Nephron progenitor cell (in vitro differentiated cells): Measurements from ENCODE around the gene ABR.
"Not testable (repeated sequence)": the region's sequence is repeated elsewhere in the genome, so short reads cannot be mapped to it uniquely, and the experiment has no call there.

Source experiments
- DNase-seq: peaks from one replicate; pipeline ENCODE4 v3.0.0; 2021
- H3K27ac Mint-ChIP-seq: 2 replicates; pipeline ENCODE4 v1.8.0; 2021; ENCODE audit warnings: mild to moderate bottlenecking, moderate library complexity, mixed read lengths
- H3K27me3 Mint-ChIP-seq: 2 replicates; pipeline ENCODE4 v1.8.0; 2021; ENCODE audit warnings: mild to moderate bottlenecking, low read depth, mixed read lengths; ENCODE audit not compliant: poor library complexity
- H3K36me3 Mint-ChIP-seq: 2 replicates; pipeline ENCODE4 v1.8.0; 2021; ENCODE audit warnings: low read depth, mixed read lengths
- H3K4me1 Mint-ChIP-seq: 2 replicates; pipeline ENCODE4 v1.8.0; 2021; ENCODE audit warnings: mixed read lengths
- H3K4me3 Mint-ChIP-seq: 2 replicates; pipeline ENCODE4 v1.8.0; 2021; ENCODE audit warnings: mild to moderate bottlenecking, moderate library complexity, mixed read lengths
- H3K9me3 Mint-ChIP-seq: 2 replicates; pipeline ENCODE4 v1.8.0; 2021; ENCODE audit warnings: mild to moderate bottlenecking, moderate library complexity, mixed read lengths
- TF ChIP-seq, protein P1 (sequence below): fragments of 200-600 bp; sonication (generic); IDR thresholded peaks from 2 replicates; pipeline ENCODE4 v1.5.0; 2021; ENCODE audit warnings: antibody characterized with exemption

Gene ABR

DNA sequence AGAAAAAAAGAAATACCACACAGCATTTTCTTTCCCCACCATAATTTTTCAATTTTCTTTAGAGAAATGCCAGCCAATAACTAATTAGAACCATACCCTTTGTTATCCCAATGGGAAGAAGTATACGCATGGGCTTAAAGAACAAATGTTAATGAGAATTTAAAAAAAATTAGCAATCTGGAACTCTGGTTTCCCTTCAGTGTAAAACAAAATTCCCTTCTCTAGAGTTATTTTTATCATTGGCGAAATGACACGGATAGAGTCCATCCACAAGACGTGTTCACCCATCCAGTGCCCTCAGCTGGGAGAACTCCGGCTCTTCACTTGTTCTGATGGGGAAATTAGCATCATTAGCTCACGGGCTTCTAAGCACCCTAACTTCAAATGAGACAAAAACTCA lies 203.5 kb downstream of the ABR start:
- peaks cover 4% of the 10 kb centered on the region for H3K27me3 Mint-ChIP-seq
- TF ChIP-seq, protein P1, sequence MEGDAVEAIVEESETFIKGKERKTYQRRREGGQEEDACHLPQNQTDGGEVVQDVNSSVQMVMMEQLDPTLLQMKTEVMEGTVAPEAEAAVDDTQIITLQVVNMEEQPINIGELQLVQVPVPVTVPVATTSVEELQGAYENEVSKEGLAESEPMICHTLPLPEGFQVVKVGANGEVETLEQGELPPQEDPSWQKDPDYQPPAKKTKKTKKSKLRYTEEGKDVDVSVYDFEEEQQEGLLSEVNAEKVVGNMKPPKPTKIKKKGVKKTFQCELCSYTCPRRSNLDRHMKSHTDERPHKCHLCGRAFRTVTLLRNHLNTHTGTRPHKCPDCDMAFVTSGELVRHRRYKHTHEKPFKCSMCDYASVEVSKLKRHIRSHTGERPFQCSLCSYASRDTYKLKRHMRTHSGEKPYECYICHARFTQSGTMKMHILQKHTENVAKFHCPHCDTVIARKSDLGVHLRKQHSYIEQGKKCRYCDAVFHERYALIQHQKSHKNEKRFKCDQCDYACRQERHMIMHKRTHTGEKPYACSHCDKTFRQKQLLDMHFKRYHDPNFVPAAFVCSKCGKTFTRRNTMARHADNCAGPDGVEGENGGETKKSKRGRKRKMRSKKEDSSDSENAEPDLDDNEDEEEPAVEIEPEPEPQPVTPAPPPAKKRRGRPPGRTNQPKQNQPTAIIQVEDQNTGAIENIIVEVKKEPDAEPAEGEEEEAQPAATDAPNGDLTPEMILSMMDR, result no peak
- H3K36me3 Mint-ChIP-seq, result peaks cover 35% of the 10 kb centered on the region
- no peak overlapping the region for H3K4me3 Mint-ChIP-seq
- DNase-seq, result no peak
- H3K9me3 Mint-ChIP-seq, result peaks cover 11% of the 10 kb centered on the region
- H3K4me1 Mint-ChIP-seq, result peaks cover 48% of the 10 kb centered on the region
- no peak overlapping the region for H3K27ac Mint-ChIP-seq

GRCh38 chr17:975371-975915 lies 204.3 kb downstream of the ABR start:
- H3K27ac Mint-ChIP-seq, result no peak overlapping the region
- peaks cover 11% of the 10 kb centered on the region for H3K9me3 Mint-ChIP-seq
- DNase-seq, result no peak
- peaks cover 43% of the 10 kb centered on the region for H3K36me3 Mint-ChIP-seq
- H3K4me1 Mint-ChIP-seq, result peaks cover 48% of the 10 kb centered on the region
- no peak overlapping the region for H3K4me3 Mint-ChIP-seq
- TF ChIP-seq, protein P1, result no peak
- H3K27me3 Mint-ChIP-seq, result peaks cover 4% of the 10 kb centered on the region

DNA sequence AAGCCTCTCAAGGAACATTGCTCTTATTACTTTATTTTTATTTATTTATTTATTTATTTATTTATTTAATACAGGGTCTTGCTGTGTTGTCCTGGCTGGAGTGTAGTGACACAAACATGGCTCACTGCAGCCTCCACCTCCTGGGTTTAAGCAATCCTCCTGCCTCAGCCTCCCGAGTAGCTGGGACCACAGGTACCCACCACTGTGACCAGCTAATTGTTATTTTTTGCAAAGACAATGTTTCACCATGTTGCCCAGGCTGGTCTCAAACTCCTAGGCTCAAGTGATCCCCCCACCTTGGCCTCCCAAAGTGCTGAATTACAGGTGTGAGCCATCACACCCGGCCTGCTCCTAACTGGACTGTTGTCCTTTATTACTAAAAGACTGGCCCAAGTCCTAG lies 205.0 kb downstream of the ABR start:
- H3K27me3 Mint-ChIP-seq, DNase-seq, H3K4me3 Mint-ChIP-seq, H3K27ac Mint-ChIP-seq: not testable (repeated sequence)
- peaks cover 50% of the 10 kb centered on the region for H3K36me3 Mint-ChIP-seq
- H3K9me3 Mint-ChIP-seq, result peaks cover 11% of the 10 kb centered on the region
- H3K4me1 Mint-ChIP-seq, result peaks cover 55% of the 10 kb centered on the region

DNA sequence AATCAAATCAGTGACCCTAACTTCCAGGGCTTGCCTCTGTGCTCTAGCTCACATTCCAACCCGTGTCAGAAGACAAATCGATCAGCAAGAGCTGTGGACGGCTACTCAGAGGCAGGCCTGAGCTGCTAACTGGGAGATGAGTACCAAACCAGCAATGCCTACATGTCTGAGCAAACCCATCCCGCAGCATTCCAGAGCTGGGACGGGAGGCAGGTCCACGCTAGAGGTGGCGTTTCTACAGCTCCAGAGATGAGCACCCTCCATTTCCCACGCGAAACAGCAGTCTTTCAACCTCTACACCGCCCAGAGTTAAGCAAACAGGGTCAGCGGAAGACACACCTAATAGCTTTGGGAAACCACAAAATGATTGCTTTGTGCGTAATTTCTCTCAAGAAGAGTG lies 206.7 kb downstream of the ABR start:
- Mint-ChIP-seq H3K4me3 (no peak overlapping the region), H3K27ac (peak overlapping the region; percentile 26), H3K9me3 (peaks cover 14% of the 10 kb centered on the region), H3K4me1 (peaks cover 69% of the 10 kb centered on the region), H3K36me3 (peaks cover 66% of the 10 kb centered on the region), H3K27me3 (peaks cover 4% of the 10 kb centered on the region)
- TF ChIP-seq, protein P1, result no peak
- DNase-seq, result no peak

- peaks cover 75% of the 10 kb centered on the region for H3K36me3 Mint-ChIP-seq
- peaks cover 15% of the 10 kb centered on the region for H3K9me3 Mint-ChIP-seq
- not testable (repeated sequence) for H3K27ac Mint-ChIP-seq
Measured at GRCh38 chr17:971861-972260, 207.9 kb downstream of the ABR start.

DNA sequence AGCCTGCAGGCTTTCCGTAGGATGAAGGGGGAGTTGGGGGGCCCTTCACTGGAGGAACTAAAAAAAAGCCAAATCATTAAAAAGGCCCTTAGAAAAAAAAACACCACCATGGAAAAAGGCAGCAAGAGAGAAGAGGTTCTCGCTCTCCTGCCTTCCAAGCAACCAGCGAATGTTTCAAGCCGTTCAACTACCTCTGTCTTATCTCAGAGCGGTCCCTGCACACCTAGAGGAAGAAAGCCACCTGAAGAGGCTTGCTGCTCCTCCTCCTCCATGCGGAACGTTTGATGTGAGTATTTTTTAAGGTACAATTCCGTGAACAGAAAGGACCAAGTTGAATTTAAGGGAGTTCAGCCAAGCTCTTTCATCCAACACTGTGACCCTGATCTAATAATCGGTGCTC lies 209.4 kb downstream of the ABR start:
- TF ChIP-seq, protein P1, result no peak
- Mint-ChIP-seq H3K4me1 (peaks cover 63% of the 10 kb centered on the region), H3K27ac (peak overlapping the region; percentile 92), H3K4me3 (peak overlapping the region; percentile 57), H3K9me3 (peaks cover 15% of the 10 kb centered on the region), H3K27me3 (no peaks in the 10 kb centered on the region), H3K36me3 (peaks cover 70% of the 10 kb centered on the region)
- no peak for DNase-seq

More at GRCh38 chr17:971861-972260, 207.9 kb downstream of the ABR start:
- not testable (repeated sequence) for H3K4me3 Mint-ChIP-seq, H3K27me3 Mint-ChIP-seq, DNase-seq
- H3K4me1 Mint-ChIP-seq, result peaks cover 69% of the 10 kb centered on the region

DNA sequence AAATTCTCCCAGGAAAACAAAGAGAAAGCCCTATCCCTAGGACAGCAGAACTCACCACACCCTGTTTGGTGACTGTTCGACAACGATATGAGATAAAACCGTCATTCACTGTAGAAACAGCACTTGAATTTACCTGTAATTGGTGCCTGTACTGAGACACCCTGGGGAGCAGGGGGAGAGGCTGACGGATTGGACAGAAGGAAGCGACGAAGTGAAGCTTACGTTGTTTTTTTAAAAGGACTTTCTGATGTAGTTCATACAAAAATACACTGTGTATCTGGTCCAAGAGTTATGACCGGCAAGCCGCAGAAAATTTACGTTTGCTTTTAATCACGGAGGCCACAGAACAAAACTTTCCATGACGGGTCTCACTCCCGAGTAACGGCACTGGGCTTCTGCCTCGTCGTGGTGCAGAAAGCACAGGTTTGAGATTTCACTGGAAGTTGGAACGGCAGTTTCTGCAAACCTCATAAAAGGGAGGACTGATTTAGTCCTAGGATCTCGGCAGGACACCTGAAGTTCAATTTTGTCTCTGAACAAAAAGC lies 209.9 kb downstream of the ABR start:
- H3K9me3 Mint-ChIP-seq, result peaks cover 15% of the 10 kb centered on the region
- H3K4me3 Mint-ChIP-seq, result peak overlapping the region; percentile 57
- H3K27me3 Mint-ChIP-seq, result no peaks in the 10 kb centered on the region
- peak overlapping the region; percentile 92 for H3K27ac Mint-ChIP-seq
- TF ChIP-seq, protein P1, result no peak
- DNase-seq, result no peak
- H3K4me1 Mint-ChIP-seq, result peaks cover 64% of the 10 kb centered on the region
- H3K36me3 Mint-ChIP-seq, result peaks cover 65% of the 10 kb centered on the region
